LNCAP (cell line): Measurements from ENCODE around the gene ANKDD1B.
A peak's percentile ranks its signal among the peaks of the same experiment; 100 is the strongest.

Source experiments
- TF ChIP-seq, protein P1 (sequence below): fragments of 450-650 bp; IDR thresholded peaks from 2 replicates; pipeline ENCODE4 v1.5.1; 2017; ENCODE audit warnings: mild to moderate bottlenecking

The ANKDD1B gene

DNA sequence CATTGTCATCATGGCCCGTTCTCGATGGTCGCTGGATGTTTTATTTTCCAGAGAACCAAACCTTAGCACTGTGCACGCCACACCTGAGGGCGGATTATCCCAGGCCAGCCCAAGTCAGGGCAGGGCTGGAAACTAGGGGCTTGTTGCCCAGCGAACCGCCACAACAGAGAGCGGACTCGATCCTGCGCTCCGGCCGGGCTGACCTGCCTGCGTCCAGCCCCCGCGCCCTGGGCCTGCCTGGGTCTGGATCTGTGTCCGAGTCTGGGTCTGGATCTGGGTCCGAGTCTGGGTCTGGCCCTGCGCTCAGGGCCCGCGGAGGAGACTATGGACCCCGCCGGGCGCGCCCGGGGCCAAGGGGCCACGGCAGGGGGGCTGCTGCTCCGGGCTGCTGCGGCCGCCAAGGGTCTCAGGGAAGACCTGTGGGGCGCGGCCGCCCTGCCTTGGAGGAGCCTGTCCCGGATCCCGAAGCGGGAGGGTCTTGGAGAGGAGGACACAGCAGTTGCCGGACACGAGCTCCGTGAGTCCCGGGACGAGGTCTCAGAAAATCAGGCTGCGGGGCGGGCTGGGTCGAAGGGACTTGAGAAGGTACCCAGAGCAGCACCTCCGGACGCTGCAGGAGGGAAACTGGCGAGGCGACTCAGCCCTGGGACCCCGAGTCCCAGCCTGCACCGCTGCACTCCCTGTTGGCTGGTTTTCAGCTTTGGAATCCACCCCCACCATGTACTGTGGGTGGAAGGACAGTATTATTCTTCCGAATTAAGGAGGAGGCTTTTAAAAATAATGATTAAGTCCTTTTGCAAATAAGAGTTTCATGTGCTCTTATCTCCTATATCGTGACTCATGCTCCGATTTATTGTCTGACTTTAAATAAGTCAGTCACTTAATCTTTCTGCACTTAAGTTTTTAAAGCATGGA, at the start of gene ANKDD1B:
TSS of gene ANKDD1B (plus strand) at position 143 of the 915 bp plus-strand sequence. CDS start at position 325, 182 bp downstream.
- TF ChIP-seq, protein P1, sequence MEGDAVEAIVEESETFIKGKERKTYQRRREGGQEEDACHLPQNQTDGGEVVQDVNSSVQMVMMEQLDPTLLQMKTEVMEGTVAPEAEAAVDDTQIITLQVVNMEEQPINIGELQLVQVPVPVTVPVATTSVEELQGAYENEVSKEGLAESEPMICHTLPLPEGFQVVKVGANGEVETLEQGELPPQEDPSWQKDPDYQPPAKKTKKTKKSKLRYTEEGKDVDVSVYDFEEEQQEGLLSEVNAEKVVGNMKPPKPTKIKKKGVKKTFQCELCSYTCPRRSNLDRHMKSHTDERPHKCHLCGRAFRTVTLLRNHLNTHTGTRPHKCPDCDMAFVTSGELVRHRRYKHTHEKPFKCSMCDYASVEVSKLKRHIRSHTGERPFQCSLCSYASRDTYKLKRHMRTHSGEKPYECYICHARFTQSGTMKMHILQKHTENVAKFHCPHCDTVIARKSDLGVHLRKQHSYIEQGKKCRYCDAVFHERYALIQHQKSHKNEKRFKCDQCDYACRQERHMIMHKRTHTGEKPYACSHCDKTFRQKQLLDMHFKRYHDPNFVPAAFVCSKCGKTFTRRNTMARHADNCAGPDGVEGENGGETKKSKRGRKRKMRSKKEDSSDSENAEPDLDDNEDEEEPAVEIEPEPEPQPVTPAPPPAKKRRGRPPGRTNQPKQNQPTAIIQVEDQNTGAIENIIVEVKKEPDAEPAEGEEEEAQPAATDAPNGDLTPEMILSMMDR = no peak

DNA sequence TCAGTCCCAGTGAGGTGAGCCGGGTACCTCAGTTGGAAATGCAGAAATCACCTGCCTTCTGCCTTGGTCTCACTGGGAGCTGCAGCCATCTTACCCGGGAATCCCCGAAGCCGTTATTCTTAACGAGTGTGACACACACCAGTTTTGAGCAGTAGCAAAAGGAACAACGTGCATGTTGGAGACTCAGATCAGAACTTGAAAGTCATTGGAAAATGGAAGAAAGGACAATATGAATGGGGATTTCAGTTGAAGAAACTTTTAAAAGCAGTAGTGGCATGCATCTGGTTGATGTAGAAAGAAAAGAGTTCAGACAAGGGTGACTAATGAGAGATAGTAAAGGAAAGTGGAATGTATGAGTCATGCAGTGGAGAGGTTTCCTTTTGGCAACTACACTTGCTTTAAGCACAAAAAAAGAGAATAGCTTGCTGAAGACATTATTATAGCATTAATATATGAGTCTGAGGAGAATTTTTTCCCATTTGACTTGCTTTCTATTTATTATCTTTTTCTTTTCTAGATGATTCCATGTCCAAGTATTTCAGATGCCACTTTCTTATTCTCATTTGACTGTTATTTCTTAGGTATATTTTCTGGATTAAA, 44.4 kb upstream of the ANKDD1B start:
- TF ChIP-seq, protein P1 = no peak

DNA sequence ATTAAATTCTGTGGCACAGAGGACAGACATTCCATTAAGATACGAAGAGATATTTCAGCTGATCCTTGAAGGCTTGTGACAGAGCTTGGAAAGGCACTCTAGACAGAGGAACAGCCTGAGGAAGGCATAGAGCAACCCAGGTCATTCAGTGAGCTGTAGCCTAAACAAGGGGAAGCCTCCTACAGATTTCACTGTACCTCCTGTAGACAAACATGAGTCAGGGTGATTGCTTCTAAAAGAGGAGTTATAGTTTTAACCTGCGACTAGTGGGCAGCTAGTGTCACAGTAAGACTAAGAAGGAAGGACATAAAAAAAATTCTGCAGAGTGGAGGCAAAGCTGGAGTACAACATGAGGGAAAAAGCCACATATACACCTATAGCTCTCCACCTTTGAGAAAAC, 43.5 kb upstream of the ANKDD1B start:
- TF ChIP-seq, protein P1 = no peak

DNA sequence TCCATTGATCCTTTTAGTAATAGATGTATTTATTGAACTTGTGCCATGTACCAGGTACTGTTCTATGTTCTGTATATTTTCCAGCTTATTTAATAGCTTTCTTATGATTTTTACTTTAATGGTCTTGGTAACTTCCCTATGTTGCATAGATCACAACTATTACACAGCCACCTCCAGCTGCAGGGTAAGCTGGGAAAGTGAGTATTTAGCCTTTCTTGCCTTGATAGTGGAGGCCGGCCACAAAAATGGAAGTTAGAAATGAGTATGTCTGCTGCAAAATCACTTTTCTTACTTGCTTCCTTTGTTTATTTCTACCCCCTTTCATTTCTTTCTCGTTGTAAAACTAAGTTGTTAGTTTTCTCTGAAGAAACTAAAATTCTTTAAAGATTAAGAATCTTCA, 43.1 kb upstream of the ANKDD1B start:
- TF ChIP-seq, protein P1 = no peak

DNA sequence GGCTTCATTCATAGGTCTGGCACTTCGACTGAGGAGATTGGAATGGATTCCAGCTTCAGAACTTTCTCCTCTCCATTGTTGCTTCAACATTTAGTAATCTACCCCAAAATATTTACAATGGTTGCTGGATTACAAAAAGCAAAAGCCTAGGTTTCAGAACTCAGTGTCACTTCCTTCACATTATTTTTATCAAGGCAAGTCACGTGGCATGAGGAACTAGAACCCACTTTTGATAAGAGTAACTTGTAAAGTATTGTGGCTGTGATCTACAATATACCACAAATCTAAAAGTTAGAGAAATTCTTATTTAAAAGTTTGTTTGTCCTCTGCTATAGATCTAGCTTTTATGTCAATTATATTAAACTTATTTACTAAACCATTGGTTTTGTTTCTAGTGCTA, 39.7 kb upstream of the ANKDD1B start:
- TF ChIP-seq, protein P1 = no peak

DNA sequence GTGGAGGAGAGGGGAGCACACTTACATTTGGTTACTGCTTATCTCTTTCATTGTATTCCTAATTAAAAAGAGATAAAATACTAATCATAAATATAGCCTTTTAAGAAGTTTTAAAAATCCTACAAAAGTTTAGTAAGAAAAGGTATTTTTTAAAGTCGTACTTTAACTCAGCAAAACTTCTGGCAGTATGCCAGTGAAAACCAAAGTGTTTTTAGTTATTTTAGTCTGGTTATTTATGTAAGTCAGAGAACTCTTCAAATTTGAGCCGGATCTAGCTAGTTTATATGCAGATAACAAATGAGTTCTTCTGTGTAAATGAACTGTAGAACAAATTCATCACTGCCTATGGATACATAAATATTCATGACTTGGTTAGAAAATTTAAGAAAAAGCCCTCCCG, 36.5 kb upstream of the ANKDD1B start:
- TF ChIP-seq, protein P1 = no peak

DNA sequence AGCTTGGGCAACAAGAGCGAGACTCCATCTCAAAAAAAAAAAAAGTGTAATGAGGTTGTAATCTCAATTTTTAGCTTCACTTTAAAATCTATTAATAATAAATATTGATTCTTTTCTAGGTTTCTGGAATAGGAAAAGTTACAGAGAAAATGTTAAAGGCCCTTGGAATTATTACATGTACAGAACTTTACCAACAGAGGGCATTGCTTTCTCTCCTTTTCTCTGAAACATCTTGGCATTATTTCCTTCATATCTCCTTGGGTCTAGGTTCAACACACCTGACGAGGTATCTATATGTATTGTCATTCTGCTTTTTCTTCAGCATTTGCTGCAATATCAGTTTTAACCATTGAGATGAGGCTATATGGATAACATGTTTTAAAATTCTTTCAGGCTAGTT, 26.6 kb upstream of the ANKDD1B start:
- TF ChIP-seq, protein P1 = peak; percentile 46
